Upper lobe of left lung (tissue), 4 donors: Measurements from ENCODE around the gene ALX4.

Experiments used
- CTCF ChIP-seq, 6 experiments: fragments of 450-650 bp in 4 of 6; fragments of 200-600 bp in 2 of 6; sonication (generic) in 2 of 6; IDR thresholded peaks; one replicate each; pipeline ENCODE4 v1.5.1; 2016 to 2019; ENCODE audit warnings: antibody characterized with exemption in 6 of 6
- EP300 ChIP-seq, 4 donors: sonication (generic); formaldehyde crosslinking; IDR thresholded peaks; one replicate each; pipeline ENCODE4 v1.5.1; 2017; ENCODE audit warnings: antibody characterized with exemption in 4 of 4, control low read depth in 2 of 4
- POLR2A ChIP-seq, 4 donors: fragments of 450-650 bp; IDR thresholded peaks; one replicate each; pipeline ENCODE4 v1.5.1; 2016 to 2017; ENCODE audit warnings: antibody characterized with exemption in 4 of 4, mild to moderate bottlenecking in 2 of 4
- POLR2AphosphoS5 ChIP-seq, 2 donors: sonication (generic); formaldehyde crosslinking; IDR thresholded peaks; one replicate each; pipeline ENCODE4 v1.5.1; 2017; ENCODE audit warnings: antibody characterized with exemption in 2 of 2

- TF ChIP-seq POLR2A (IDR thresholded peaks at IDR 0.05) = no peak
- TF ChIP-seq CTCF (IDR thresholded peaks at IDR 0.05) = no peak
- no peak for TF ChIP-seq POLR2AphosphoS5 (IDR thresholded peaks at IDR 0.05)
- no peak for TF ChIP-seq EP300 (IDR thresholded peaks at IDR 0.05)
These were observed 29.7 kb downstream of the ALX4 start for GRCh38 chr11:44280257-44280656.
